T-helper 1 cell treated with Interleukin-12 subunit alpha and Interleukin-12 subunit beta and Interleukin-4 antibody, amounts not matched to agents 30 ng/mL and 1 ng/mL, for 36 hours (primary cell): Measurements from ENCODE around the gene GPR75. TPM values are rescaled to one million over a fixed set of nuclear protein-coding genes. Genes with fewer than 3 reads are reported as not detected.

Experiments used
- intact Hi-C: fragments of 100-400 bp; cut with micrococcal nuclease; formaldehyde crosslinking; loops from one replicate; pipeline ENCODE4 v1.15.1; 2024
- total RNA-seq: library from RNA; stranded (reverse); gene quantifications from 2 replicates; pipeline ENCODE4 v1.2.3, GENCODE V29; 2022

Gene GPR75
- 3.8 and 4.4 TPM in 2 replicates for total RNA-seq

- intact Hi-C loops, result no loop called here
These were observed at the start of gene GPR75 for GRCh38 chr2:53859206-53860181. GPR75 (minus strand) TSS chr2:53859967; CDS start chr2:53854756, 5,211 bp downstream.

DNA sequence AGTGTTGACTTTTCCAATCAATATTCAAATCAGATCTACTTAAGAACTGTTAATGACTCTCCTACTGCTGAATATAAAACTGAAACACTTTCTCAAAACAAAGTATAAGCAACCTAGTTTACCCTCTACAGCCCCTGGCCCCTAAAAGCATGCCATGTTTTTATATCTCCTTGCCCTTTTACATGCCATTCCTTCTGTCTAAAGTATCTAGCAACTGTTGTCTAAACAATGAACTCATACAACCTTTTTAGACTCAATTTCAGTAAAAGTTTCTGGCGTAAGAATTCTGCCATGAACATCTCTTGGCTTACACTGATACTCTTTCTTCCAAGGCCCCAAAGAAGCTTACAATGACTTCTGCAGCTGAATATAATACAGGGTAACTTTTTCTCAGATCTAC, 47.8 kb upstream of the GPR75 start:
- intact Hi-C loops, result no loop called here

- intact Hi-C loops, result no loop called here
These were observed 45.6 kb upstream of the GPR75 start for GRCh38 chr2:53905396-53905795.

DNA sequence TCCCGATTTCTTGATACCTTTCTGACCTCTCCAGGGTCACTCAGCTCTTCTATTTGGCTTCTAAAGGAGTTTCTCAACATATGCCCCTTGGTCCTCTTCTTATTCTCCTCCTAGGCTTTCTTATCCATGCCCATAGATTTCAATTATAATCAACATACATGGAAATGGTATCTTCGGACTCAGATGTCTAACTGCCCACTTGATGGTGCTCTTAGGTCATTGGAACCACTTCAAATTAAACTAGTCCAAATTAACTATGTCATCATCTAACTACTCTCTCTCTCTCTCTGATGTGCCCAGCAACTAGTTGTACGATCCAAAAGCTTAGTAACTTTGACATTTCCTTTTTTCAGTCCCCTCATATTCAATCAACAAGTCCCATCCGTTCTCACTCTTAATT, 43.2 kb upstream of the GPR75 start:
- intact Hi-C loops, result no loop called here

- intact Hi-C loops, result no loop called here
These were observed 41.4 kb upstream of the GPR75 start for GRCh38 chr2:53901192-53901591.

DNA sequence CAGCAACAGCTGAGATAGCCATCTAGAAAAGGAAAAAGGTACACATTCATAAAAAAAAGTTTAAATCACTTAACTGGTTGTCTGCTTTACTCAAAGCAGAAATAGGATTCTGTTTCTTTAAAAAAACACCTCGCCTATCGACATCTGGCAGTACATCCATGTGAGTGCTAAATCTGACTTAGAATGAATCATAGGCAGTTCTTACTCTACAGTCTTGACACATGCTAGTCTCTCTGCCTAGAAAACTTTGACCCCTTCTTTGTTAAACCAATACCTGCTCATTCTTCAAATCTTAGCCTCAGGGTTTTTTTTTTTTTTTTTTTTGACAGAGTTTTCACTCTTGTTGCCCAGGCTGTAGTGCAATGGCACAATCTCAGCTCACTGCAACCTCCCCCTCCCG, 37.1 kb upstream of the GPR75 start:
- intact Hi-C loops, result no loop called here

DNA sequence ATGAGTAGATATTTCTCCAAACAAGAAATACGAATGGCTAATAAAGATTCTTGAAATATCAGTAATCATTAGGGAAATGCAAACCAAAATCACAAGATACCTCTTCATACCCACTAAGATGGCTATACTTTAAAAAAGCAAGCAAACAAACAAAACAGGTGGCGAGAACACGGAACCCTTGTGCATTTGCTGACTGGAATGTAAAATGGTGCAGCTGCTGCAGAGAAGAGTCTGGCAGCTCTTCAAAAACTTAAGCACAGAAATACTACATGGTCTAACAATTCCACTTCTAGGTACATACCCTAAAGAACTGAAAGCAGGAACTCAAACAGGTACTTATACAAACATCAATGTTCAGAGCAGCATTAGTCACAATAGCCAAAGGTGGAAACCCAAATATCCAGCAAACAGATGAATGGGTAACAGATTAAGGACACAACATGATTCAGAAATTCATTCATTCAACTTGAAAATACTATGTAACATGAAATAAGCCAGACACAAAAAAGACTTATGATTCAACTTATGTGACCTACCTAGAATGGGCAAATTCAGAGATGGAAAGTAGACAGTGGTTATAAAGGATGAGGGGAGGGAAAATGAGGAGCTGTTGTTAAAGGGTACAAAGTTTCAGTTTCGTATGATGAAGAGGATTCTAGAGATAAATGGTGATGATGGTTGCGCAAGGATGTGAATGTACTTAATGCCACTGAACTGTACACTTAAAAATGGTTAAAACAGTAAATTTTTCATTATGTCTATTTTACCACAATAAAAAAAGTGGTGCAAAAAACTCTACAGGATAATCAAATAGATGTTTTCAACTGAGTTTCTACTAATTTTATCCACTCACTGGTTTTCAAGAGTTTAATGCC, 26.9 kb upstream of the GPR75 start:
- intact Hi-C loops, result no loop called here

DNA sequence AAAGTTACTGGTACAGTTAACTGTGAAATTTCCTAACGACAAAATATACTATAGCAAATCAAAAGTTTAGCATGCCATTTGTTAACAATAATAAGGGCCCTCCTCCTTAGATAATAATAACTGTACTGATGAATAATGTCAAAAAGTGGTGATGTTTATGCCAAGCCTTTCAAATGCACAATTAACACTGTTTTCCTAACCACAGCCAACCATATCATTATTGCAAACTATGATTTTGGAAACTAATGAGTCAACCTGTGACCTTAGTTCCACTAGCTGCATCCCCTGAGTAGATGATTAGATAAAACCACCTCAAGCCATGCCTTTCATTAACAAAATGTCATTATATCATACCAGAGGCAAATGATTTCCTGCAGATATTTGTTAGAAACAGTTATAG, 25.1 kb upstream of the GPR75 start:
- intact Hi-C loops, result no loop called here

- intact Hi-C loops, result no loop called here
These were observed 22.2 kb upstream of the GPR75 start for GRCh38 chr2:53881986-53882385.

- intact Hi-C loops, result no loop called here
These were observed 21.6 kb upstream of the GPR75 start for GRCh38 chr2:53881360-53881759.

DNA sequence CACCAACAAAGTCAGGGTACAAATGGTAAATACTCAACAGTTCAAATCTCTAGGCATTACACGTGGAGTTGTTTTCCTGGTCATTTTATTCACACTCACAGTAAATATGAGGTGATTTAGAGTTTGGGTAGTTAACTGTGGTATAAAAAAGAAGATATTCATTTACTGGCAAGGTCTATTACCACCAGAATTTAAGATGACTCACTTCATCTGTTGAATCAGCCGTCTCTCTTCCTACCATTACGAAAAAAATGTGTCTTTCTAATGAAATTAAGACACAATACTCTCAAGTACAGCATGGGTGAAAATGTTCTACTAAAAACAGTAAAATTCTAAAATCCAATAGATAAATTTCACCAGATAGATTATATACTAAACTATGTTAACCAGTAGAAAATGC, 21.0 kb upstream of the GPR75 start:
- intact Hi-C loops, result no loop called here

DNA sequence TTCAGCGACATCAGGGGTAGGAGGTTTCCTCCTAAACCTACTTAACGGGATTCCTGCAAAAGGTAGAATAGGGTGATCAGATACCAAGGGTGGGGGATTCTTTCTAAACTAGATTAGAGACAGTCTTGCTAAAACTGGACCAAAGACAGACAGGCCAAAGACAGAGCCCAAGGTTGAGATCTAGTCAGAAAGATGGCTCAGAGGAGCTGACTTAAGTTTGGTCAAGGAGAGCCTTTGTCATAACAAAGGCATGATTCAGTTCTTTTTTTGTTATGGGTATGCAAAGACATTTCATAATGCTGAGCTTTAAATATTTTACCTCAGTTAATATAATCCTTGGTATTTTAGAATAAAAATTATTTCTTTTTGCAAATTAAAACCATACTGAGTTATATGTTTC, 17.8 kb upstream of the GPR75 start:
- intact Hi-C loops, result no loop called here

- intact Hi-C loops, result no loop called here
These were observed 17.3 kb upstream of the GPR75 start for GRCh38 chr2:53877112-53877511.

- intact Hi-C loops, result no loop called here
These were observed 14.7 kb upstream of the GPR75 start for GRCh38 chr2:53874401-53874950.

DNA sequence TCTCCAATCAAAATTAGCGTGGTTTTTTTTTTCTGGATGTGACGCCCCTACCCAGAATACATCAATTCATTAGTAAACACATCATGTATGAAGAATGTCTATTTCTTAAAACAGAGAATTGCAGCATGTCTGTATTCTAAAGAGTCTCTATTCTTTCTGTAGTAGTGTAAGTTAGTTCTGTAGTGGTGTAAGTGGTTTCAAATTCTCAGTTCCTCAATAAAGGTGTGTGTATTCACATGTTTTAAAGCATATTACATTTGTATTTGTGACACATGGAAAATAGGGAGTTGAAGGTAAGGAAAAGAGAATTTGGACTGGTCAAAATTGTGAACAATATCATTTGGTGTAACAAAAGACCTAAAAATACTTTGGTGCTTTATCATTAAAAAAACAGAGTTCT, 8.0 kb upstream of the GPR75 start:
- intact Hi-C loops, result no loop called here

DNA sequence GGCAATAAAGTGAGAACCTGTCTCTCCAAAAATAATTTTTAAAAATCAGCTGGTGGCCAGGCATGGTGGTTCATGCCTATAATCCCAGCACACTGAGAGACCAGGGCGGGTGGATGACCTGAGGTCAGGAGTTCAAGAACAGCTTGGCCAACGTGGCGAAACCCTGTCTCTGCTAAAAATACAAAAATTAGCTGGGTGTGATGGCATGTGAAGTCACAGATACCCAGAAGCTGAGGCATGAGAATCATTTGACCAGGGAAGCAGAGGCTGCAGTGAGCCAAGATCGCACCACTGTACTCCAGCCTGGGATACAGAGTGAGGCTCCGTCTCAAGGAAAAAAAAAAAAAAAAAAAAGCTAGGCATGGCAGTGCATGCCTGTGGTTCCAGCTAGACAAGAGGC, 7.4 kb upstream of the GPR75 start:
- intact Hi-C loops, result no loop called here

- intact Hi-C loops, result no loop called here
These were observed 6.2 kb upstream of the GPR75 start for GRCh38 chr2:53865962-53866361.

GRCh38 chr2:53865264-53865663, 5.5 kb upstream of the GPR75 start:
- intact Hi-C loops, result no loop called here

- intact Hi-C loops, result no loop called here
These were observed 3.9 kb upstream of the GPR75 start for GRCh38 chr2:53863538-53864227.

GRCh38 chr2:53861824-53862223, 2.1 kb upstream of the GPR75 start:
- intact Hi-C loops, result no loop called here

DNA sequence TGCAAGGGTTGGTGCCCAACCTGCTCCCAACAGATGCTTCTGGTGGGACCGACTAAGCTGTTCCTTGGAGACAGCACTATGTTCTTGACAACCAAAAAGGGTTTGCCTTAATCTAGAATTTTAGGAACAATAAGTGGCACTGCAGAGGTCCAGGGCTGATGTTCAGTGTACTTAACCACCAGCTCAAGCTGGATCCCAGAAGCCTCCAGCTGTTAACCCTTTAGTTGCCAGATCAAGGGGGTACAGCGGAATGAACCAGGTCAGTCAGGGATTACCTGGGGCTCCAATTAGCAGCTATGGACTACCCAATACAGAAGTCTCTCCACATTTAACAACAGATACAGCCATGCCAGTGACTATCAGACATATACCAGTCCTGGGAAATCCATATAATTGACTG, 3.5 kb downstream of the GPR75 start:
- intact Hi-C loops, result no loop called here
